Cardiac muscle cell (in vitro differentiated cells and primary cell): Measurements from ENCODE around the gene LBH. TPM values are rescaled to one million over a fixed set of nuclear protein-coding genes. Genes with fewer than 3 reads are reported as not detected.
A peak's percentile ranks its signal among the peaks of the same experiment; 100 is the strongest.

Experiments used
- DNase-seq, 2 donors: peaks; one replicate each; pipeline versions ENCODE4 v3.0.0 to v3.0.0-alpha.2; 2010 to 2017; ENCODE audit warnings: low read depth in 1 of 2, low spot score in 1 of 2
- H3K27ac ChIP-seq: fragments of 200-600 bp; sonication (generic); 2 replicates; pipeline ENCODE4 v1.5.1; 2016
- H3K27me3 ChIP-seq: fragments of 200-600 bp; sonication (generic); 2 replicates; pipeline ENCODE4 v1.6.0; 2016; ENCODE audit warnings: control low read depth
- H3K36me3 ChIP-seq: fragments of 200-600 bp; sonication (generic); 2 replicates; pipeline ENCODE4 v1.5.1; 2016; ENCODE audit warnings: control low read depth
- H3K4me1 ChIP-seq: fragments of 200-600 bp; sonication (generic); 2 replicates; pipeline ENCODE4 v1.8.1; 2017; ENCODE audit warnings: low read depth, mild to moderate bottlenecking, mixed run types
- H3K4me3 ChIP-seq: fragments of 200-600 bp; sonication (generic); 2 replicates; pipeline ENCODE4 v1.5.1; 2016; ENCODE audit warnings: mild to moderate bottlenecking
- H3K9me3 ChIP-seq: fragments of 200-600 bp; sonication (generic); 2 replicates; pipeline ENCODE4 v1.5.1; 2017; ENCODE audit warnings: low read depth, mild to moderate bottlenecking, control low read depth
- CTCF ChIP-seq: IDR thresholded peaks from 2 replicates; pipeline ENCODE4 v1.5.1; 2012; ENCODE audit warnings: low read depth, mild to moderate bottlenecking, low read length
- polyA plus RNA-seq: library from polyadenylated mRNA; unstranded; fragments of >200 nt; fragmentation: Nextera tagmentation; extraction: Ambion mirVana; gene quantifications from 2 replicates; pipeline ENCODE4 v1.2.1, GENCODE V29; 2016
- total RNA-seq: library from RNA; depleted of rRNA; stranded (reverse); fragments of >200 nt; gene quantifications from 2 replicates; pipeline ENCODE4 v1.2.3, GENCODE V29; 2016

LBH gene
- total and polyA plus RNA-seq, 2 experiments from 2014 or later, result 632 to 1,389 TPM

- DNase-seq, result peak in 1 of 2 donors; percentile 82
Measured at GRCh38 chr2:30224151-30224550, 7.2 kb upstream of the LBH start.

GRCh38 chr2:30225131-30225762, 6.1 kb upstream of the LBH start:
- TF ChIP-seq CTCF, result no peak
- H3K36me3 ChIP-seq, result no peaks in the 10 kb centered on the region
- DNase-seq, result peak; percentile 63 to 94
- H3K27ac ChIP-seq, result peak overlapping the region; percentile 92
- no peaks in the 10 kb centered on the region for H3K9me3 ChIP-seq
- H3K4me1 ChIP-seq, result peaks cover 43% of the 10 kb centered on the region
- no peaks in the 10 kb centered on the region for H3K27me3 ChIP-seq
- H3K4me3 ChIP-seq, result no peak overlapping the region

More at GRCh38 chr2:30224151-30224550, 7.2 kb upstream of the LBH start:
- no peak overlapping the region for H3K4me3 ChIP-seq
- no peak for TF ChIP-seq CTCF
- H3K27me3 ChIP-seq, result no peaks in the 10 kb centered on the region
- H3K4me1 ChIP-seq, result peaks cover 33% of the 10 kb centered on the region
- H3K36me3 ChIP-seq, result no peaks in the 10 kb centered on the region
- peak overlapping the region; percentile 92 for H3K27ac ChIP-seq
- no peaks in the 10 kb centered on the region for H3K9me3 ChIP-seq

- Histone ChIP-seq H3K27ac (peak overlapping the region; percentile 92), H3K36me3 (no peaks in the 10 kb centered on the region), H3K27me3 (no peaks in the 10 kb centered on the region), H3K4me3 (no peak overlapping the region), H3K4me1 (peaks cover 47% of the 10 kb centered on the region), H3K9me3 (no peaks in the 10 kb centered on the region)
- DNase-seq, result peak in 1 of 2 donors; percentile 90
- TF ChIP-seq CTCF, result no peak
Measured at GRCh38 chr2:30226144-30227032, 4.9 kb upstream of the LBH start.

GRCh38 chr2:30229596-30229995, 1.7 kb upstream of the LBH start:
- Histone ChIP-seq H3K27ac (no peak overlapping the region), H3K36me3 (peaks cover 3% of the 10 kb centered on the region), H3K4me3 (no peak overlapping the region), H3K9me3 (no peaks in the 10 kb centered on the region), H3K27me3 (no peaks in the 10 kb centered on the region), H3K4me1 (peaks cover 39% of the 10 kb centered on the region)
- no peak for TF ChIP-seq CTCF
- DNase-seq, result no peak

- H3K9me3 ChIP-seq, result no peaks in the 10 kb centered on the region
- peak overlapping the region; percentile 95 for H3K4me3 ChIP-seq
- H3K4me1 ChIP-seq, result peaks cover 39% of the 10 kb centered on the region
- peaks cover 14% of the 10 kb centered on the region for H3K36me3 ChIP-seq
- peak; percentile 69 to 85 for DNase-seq
- peak overlapping the region; percentile 90 for H3K27ac ChIP-seq
- TF ChIP-seq CTCF, result peak; percentile 5
- no peaks in the 10 kb centered on the region for H3K27me3 ChIP-seq
Measured at GRCh38 chr2:30230497-30231211, 680 bp upstream of the LBH start.
